ENCODE data around the gene PRSS33.

PRSS33 gene

DNA sequence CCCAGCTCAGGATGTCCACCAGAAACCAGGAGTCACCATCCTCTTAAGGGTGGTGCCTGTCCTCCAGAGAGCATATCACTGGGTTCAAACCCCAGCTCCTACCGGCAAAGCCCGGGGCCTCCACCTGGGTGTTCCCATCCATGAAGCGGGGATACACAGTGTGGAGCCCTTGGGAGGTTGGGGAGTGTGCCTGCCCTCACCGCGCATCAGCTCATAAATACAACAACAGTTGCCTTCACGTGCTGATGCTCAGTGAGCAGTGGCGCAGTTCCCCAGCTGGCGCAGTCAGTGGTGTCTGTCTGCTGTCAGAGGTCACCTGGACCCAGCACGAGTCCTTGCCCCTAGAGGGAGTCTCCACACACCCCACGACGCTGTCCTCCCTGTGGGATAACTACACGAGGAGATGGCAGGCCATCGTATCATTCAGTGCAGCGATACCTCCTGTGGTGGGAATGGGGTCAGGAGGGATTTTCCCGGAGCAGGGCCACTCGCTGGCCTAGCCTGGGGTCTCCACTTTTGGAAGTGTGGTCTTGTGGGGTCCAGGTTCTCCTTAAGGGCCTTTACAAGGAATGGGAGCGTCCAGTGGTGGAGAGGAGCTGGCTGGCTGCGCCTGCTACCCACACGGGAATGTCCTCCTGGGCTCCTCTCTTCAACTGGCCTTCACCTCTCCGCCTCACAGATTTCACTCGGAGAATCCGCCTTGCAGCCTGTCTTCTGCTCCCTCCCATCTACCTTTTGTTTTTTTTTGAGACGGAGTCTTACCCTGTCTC is 8.0 kb downstream of the PRSS33 start:
- no peak overlapping the region for H3K27ac ChIP-seq (ENCODE audit: low read length)

DNA sequence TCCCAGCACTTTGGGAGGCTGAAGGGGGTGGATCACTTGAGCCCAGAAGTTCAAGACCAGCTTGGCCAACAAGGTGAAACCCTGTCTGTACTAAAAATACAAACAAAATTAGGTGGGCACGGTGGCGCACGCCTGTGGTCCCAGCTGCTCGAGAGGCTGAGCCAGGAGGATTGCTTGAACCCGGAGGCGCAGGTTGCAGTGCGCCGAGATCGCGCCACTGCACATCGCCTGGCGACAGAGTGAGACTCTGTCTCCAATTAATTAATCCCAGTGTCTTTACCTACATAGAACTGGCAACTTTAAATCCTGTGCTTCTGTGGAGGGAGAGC is 8.8 kb downstream of the PRSS33 start:
- H3K27ac ChIP-seq (ENCODE audit: low read length) = no peak overlapping the region
- H3K9ac ChIP-seq (ENCODE audit: low read depth, low read length) = peak overlapping the region; percentile 100; the same call in 1 of the 2 replicates

More for the DNA sequence above, 8.0 kb downstream of the PRSS33 start:
- no peak overlapping the region for H3K4me3 ChIP-seq (ENCODE audit: low read length)
- H3K9me3 ChIP-seq (ENCODE audit: insufficient read depth, low read depth, low read length) = no peaks in the 10 kb centered on the region
- H3K9ac ChIP-seq (ENCODE audit: low read depth, low read length) = no peak overlapping the region; the same call in 1 of the 2 replicates
- peaks cover 15% of the 10 kb centered on the region for H3K36me3 ChIP-seq (ENCODE audit: insufficient read depth, low read depth, low read length)
- no peaks in the 10 kb centered on the region for H3K4me1 ChIP-seq (ENCODE audit: insufficient read depth, low read length)
- H3K27me3 ChIP-seq (ENCODE audit: insufficient read depth, low read length) = peaks cover 6% of the 10 kb centered on the region; the same call in 1 of the 2 replicates

DNA sequence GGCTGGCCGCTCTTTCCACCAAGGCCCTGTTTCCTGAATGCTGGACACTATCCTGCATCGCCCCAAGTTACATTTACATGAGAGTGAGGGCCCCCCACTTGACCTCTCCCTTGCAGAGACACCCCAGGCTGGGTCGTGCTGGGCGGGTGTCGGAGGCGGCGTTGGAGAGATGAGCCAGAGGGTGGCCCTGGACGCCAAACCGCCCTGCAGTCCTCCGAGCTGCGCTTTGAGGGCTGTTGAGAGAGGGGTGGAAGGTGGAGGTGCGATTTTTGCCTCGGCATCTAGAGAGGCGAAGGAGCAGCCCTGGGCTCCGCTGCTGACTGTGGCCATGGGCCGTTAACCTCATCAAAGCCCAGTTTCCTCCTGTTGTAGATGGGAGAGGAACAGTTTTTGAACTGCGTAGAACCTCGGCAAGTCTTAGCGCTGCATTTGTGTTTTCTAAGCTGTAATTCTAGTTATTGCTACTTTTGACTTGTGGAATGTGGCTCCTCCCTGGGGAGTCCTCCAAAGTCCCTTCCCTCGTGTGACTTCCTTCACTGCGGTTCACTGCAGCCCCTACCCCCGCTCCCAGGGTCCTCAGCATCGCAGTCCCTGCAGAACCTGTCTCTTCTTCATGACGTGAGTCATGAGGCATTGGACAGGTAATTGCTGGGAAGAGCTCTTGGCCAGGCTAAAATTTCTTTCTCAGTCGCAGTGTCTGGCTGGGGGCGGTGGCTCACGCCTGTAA is 9.3 kb downstream of the PRSS33 start:
- H3K36me3 ChIP-seq (ENCODE audit: insufficient read depth, low read depth, low read length) = peaks cover 27% of the 10 kb centered on the region
- no peaks in the 10 kb centered on the region for H3K27me3 ChIP-seq (ENCODE audit: insufficient read depth, low read length)
- peak overlapping the region; percentile 96 for H3K4me3 ChIP-seq (ENCODE audit: low read length)
- H3K9ac ChIP-seq (ENCODE audit: low read depth, low read length) = peak overlapping the region; percentile 100
- H3K4me1 ChIP-seq (ENCODE audit: insufficient read depth, low read length) = no peaks in the 10 kb centered on the region
- H3K27ac ChIP-seq (ENCODE audit: low read length) = peak overlapping the region; percentile 89
- no peaks in the 10 kb centered on the region for H3K9me3 ChIP-seq (ENCODE audit: insufficient read depth, low read depth, low read length)

More for the DNA sequence above, 8.8 kb downstream of the PRSS33 start:
- H3K36me3 ChIP-seq (ENCODE audit: insufficient read depth, low read depth, low read length) = peaks cover 22% of the 10 kb centered on the region
- H3K9me3 ChIP-seq (ENCODE audit: insufficient read depth, low read depth, low read length) = no peaks in the 10 kb centered on the region
- peak overlapping the region; percentile 96 for H3K4me3 ChIP-seq (ENCODE audit: low read length)
- H3K4me1 ChIP-seq (ENCODE audit: insufficient read depth, low read length) = no peaks in the 10 kb centered on the region
- no peaks in the 10 kb centered on the region for H3K27me3 ChIP-seq (ENCODE audit: insufficient read depth, low read length)

DNA sequence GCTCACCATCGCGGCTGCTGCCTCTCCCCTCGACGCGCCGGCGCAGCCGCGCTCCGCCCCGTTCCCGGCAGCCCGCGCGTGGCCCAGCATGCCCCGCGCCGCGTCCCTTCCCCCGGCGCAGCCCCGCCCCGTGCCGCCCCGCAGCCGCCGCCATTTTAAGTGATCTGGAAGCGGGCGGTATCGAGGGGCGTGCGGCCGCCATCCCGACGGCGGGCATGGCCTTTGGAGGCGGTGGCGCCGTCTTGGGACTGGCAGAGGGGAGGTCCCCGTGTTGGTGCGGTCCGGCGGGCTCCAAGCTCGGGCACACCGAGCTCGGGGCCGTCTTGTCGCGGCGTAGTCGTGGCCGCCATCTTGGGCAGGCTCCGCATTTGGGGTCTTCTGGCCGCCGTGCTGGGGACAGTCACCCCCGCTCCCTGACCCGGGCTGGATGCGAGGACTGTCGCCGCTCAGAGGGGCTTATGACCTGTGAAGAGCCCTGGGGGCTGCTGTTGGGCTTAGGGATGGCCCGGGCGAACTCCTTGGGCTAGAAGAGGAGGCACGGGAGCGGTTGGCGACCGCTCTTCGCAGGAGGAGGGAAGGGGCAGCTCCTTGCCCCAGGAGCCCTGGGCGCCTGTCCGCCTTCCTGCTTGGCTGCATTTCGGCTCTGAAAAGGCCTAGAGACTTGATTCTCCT is 10.0 kb downstream of the PRSS33 start, which contains the start of gene ELOB:
TSS of gene ELOB (minus strand) at position 50 of the 672 bp plus-strand sequence. CDS start at position 9, 41 bp downstream.
- Histone ChIP-seq H3K9me3 (ENCODE audit: insufficient read depth, low read depth, low read length) (no peaks in the 10 kb centered on the region), H3K9ac (ENCODE audit: low read depth, low read length) (peak within 1 kb of the TSS; percentile 100), H3K4me1 (ENCODE audit: insufficient read depth, low read length) (no peaks in the 10 kb centered on the region), H3K36me3 (ENCODE audit: insufficient read depth, low read depth, low read length) (peaks cover 32% of the 10 kb centered on the region), H3K27me3 (ENCODE audit: insufficient read depth, low read length) (no peaks in the 10 kb centered on the region), H3K4me3 (ENCODE audit: low read length) (peak within 1 kb of the TSS; percentile 96), H3K27ac (ENCODE audit: low read length) (peak within 1 kb of the TSS; percentile 89)

DNA sequence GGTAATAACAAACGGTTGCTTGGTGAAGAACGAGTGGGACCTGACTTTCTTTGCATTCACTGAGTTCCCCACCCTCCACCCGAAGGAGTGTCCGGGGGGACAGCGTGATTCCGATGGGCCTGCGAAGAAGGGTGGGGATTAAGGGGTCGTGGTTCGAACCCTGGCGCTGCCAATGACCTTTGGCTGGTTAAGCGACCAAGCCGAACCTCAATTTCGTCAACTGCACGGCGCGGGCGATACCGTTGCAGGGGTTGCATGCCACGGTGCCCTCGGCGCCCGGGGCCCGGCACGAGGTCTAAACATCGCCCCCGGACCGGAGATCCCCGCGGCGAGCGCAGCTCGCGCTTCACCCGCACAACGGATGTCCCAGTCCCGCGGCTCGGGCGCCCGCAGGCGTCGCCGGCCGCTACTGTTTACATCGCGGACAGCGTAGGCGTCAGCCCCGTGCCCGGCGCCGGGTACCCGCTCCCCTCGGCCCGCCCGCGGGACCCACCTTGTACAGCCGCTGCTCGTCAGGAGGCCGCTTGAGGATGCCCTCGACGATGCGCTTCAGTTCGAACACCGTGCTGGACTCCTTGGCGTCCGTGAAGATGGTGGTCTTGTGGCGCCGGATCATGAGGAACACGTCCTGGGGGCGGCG is 10.7 kb downstream of the PRSS33 start:
- Histone ChIP-seq H3K9ac (ENCODE audit: low read depth, low read length) (peak overlapping the region; percentile 89), H3K9me3 (ENCODE audit: insufficient read depth, low read depth, low read length) (no peaks in the 10 kb centered on the region), H3K4me3 (ENCODE audit: low read length) (peak overlapping the region; percentile 92), H3K4me1 (ENCODE audit: insufficient read depth, low read length) (no peaks in the 10 kb centered on the region), H3K27ac (ENCODE audit: low read length) (no peak overlapping the region), H3K36me3 (ENCODE audit: insufficient read depth, low read depth, low read length) (peaks cover 38% of the 10 kb centered on the region), H3K27me3 (ENCODE audit: insufficient read depth, low read length) (no peaks in the 10 kb centered on the region)

DNA sequence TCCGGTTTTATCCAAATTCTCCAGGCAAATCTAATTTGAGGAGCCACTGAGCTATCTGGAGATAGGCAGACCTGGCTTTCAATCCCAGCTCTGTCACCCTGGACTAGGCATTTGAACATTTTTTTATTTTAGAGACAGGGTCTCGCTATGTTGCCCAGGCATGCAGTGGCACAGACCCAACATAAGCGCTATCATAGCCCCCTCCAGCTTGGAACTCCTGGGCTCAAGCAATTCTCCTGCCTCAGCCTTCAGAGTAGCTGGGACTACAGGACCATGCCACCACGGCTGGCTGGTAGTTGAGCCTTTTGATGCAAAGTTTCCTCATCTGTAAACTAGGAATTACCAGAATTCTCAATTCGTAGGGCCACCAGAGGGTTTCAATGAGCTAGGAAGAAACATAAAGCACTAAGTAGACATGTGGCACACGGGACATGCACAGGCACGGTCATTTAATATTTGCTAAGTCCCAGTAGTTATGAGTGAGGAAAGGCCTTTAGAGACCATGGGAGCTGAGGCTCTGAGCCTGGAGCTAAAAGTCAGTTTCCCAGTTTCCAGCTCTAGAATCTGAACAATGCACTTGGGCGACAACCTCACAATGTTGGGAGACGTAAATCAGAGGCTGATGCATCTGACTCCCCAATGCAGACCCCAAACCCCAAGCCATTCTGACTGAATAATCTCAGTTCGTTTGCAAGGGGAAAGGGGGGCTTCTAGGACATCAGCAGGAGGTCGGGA is 11.4 kb downstream of the PRSS33 start:
- peak overlapping the region; percentile 92 for H3K4me3 ChIP-seq (ENCODE audit: low read length)
- no peaks in the 10 kb centered on the region for H3K9me3 ChIP-seq (ENCODE audit: insufficient read depth, low read depth, low read length)
- peak overlapping the region; percentile 89 for H3K9ac ChIP-seq (ENCODE audit: low read depth, low read length)
- H3K27ac ChIP-seq (ENCODE audit: low read length) = no peak overlapping the region
- no peaks in the 10 kb centered on the region for H3K27me3 ChIP-seq (ENCODE audit: insufficient read depth, low read length)
- no peaks in the 10 kb centered on the region for H3K4me1 ChIP-seq (ENCODE audit: insufficient read depth, low read length)
- H3K36me3 ChIP-seq (ENCODE audit: insufficient read depth, low read depth, low read length) = peaks cover 45% of the 10 kb centered on the region

DNA sequence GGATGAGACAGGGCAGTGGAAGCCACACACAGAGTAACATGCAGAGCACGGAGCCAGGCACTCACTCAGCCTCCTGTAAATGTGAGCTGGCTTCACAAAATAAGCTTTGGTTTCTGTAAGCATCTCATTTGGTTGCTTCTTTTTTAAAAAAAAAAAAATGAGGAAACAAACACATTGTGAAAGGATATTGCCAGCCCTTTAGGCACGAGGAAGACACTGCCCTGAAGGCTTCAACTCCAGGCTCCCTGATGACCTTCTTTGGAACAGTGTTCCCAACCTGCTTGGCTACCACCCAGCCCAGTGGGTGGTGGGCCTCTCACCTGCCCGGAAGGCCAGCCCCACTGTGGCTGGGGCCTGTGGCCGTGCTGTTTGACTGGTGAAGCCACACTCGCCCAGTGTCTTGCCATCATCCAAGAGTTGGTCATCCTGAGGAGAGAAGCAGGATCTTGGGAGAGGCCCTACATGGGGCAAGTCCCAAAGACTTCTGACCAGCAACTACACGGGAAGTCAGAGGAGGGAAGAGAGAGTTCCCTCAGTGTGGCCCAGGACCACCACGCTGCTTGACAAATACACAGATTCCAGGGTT is 12.1 kb downstream of the PRSS33 start:
- Histone ChIP-seq H3K36me3 (ENCODE audit: insufficient read depth, low read depth, low read length) (peaks cover 52% of the 10 kb centered on the region), H3K4me1 (ENCODE audit: insufficient read depth, low read length) (no peaks in the 10 kb centered on the region), H3K27me3 (ENCODE audit: insufficient read depth, low read length) (no peaks in the 10 kb centered on the region), H3K9me3 (ENCODE audit: insufficient read depth, low read depth, low read length) (no peaks in the 10 kb centered on the region), H3K4me3 (ENCODE audit: low read length) (peak overlapping the region; percentile 92; the same call in 1 of the 2 replicates), H3K9ac (ENCODE audit: low read depth, low read length) (no peak overlapping the region), H3K27ac (ENCODE audit: low read length) (no peak overlapping the region)

DNA sequence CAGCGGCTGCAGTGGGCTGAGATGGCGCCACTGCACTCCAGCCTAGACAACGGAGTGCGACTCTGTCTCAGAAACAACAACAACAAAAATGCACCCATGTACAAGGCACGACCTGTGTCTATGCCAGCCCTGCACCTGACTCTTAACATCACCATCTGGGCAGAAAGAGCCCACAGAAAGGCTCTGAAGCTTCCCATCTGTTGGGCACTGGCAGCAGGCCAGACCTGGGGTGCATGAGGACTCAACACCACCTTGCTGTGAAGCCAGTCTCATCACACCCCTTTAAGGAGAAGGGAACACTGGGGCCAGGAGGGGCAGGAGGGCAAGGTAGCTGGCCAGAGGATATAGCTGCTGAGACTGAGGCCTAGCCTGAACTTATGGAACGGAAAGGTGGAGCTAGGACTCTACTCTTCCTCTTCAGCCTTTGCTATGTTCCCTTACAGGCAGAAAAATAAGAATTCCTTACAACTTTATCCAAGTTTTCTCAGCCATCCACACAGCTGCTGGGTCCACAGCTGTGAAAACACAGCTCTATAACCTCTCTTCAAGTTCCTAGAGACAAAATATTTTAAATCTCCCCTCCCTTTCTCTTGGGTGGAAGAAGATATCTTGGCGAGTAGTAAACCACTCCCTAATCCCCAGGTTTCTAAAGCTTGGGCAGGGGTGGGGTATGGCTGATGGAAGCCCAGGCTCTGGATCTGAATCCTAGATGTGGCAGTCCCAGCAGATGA is 13.0 kb downstream of the PRSS33 start:
- Histone ChIP-seq H3K36me3 (ENCODE audit: insufficient read depth, low read depth, low read length) (peaks cover 61% of the 10 kb centered on the region), H3K9ac (ENCODE audit: low read depth, low read length) (no peak overlapping the region), H3K4me1 (ENCODE audit: insufficient read depth, low read length) (no peaks in the 10 kb centered on the region)

DNA sequence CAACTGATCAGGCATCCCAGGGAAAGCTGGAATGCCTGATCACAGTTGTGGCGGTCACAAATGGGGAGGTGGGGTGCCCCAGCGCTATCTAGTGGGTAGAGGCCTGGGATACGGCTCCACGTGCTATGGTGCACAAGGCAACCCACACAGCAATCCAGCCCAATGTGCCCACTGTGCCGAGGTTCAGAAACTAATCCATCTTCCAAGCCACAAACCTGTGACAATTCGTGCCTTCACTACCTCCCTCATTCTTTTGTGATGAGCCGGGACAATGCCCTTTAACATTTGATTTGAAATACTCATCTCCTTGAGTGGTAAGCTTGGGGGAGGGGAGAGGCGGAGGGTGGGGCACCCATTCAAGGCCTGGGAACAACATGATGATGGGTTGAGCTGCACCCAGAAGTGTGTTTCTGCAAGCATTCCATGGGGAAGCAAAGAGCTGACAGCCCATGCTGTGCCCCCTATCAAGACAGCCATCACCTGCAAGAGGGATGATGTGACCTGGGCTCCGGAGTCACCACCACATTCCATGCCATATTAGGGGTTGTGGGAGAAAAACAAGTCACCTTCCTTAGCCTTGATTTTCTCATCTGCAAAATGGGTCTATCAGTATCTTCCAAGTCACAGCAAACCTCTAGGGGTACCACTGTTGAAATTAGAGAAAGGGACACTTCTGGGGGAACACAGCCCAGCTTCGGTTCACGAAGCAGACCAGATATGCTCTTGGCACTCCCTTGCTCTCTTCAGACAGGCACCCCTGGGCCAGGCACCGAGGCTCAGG is 14.0 kb downstream of the PRSS33 start:
- H3K9ac ChIP-seq (ENCODE audit: low read depth, low read length) = no peak overlapping the region
- H3K4me3 ChIP-seq (ENCODE audit: low read length) = no peak overlapping the region
- H3K36me3 ChIP-seq (ENCODE audit: insufficient read depth, low read depth, low read length) = peaks cover 71% of the 10 kb centered on the region
- H3K9me3 ChIP-seq (ENCODE audit: insufficient read depth, low read depth, low read length) = no peaks in the 10 kb centered on the region
- H3K4me1 ChIP-seq (ENCODE audit: insufficient read depth, low read length) = no peaks in the 10 kb centered on the region
- no peak overlapping the region for H3K27ac ChIP-seq (ENCODE audit: low read length)
- no peaks in the 10 kb centered on the region for H3K27me3 ChIP-seq (ENCODE audit: insufficient read depth, low read length)

More for the DNA sequence above, 13.0 kb downstream of the PRSS33 start:
- Histone ChIP-seq H3K9me3 (ENCODE audit: insufficient read depth, low read depth, low read length) (no peaks in the 10 kb centered on the region), H3K4me3 (ENCODE audit: low read length) (no peak overlapping the region), H3K27me3 (ENCODE audit: insufficient read depth, low read length) (no peaks in the 10 kb centered on the region), H3K27ac (ENCODE audit: low read length) (no peak overlapping the region)

All from iPS-20b (cell line).